H1 (cell line): ENCODE measurements around the gene OIP5. TPM values are rescaled to one million over a fixed set of nuclear protein-coding genes. Genes with fewer than 3 reads are reported as not detected.

ENCODE experiments used
- CTCF ChIA-PET: fragments of 300-600 bp; sonication (Branson Sonifier 250); formaldehyde crosslinking; loops from one replicate; lab custom pipeline; 2021; ENCODE audit not compliant: partially characterized antibody; lab: Charles Lee
- POLR2A ChIA-PET: fragments of 300-600 bp; sonication (Branson Sonifier 250); formaldehyde crosslinking; loops from one replicate; lab custom pipeline; 2021; ENCODE audit warnings: inconsistent platforms; ENCODE audit not compliant: partially characterized antibody; lab: Charles Lee
- DNase-seq, 2 experiments: peaks; one replicate each; pipeline versions ENCODE4 v3.0.0 to v3.0.0-alpha.2; 2010 to 2022; ENCODE audit warnings: low spot score in 2 of 2, low read depth in 1 of 2, mixed read lengths in 1 of 2
- FAIRE-seq: peaks from 2 replicates; lab custom pipeline; 2011; peaks lifted over from hg19 to GRCh38; lab: Jason Lieb, UNC
- H2AFZ ChIP-seq: 2 replicates; pipeline ENCODE4 v1.8.1; 2012; ENCODE audit warnings: low read length, inconsistent platforms
- H2AK5ac ChIP-seq: 2 replicates; pipeline ENCODE4 v1.6.1; 2013; ENCODE audit warnings: low read depth, low read length
- H2BK120ac ChIP-seq: replicated peaks from 2 replicates; pipeline ENCODE3; 2013; ENCODE audit warnings: low read depth, low read length, inconsistent platforms
- H2BK12ac ChIP-seq: 2 replicates; pipeline ENCODE4 v1.6.1; 2013; ENCODE audit warnings: low read depth, low read length
- H2BK15ac ChIP-seq: 2 replicates; pipeline ENCODE4 v1.6.1; 2013; ENCODE audit warnings: low read length
- H2BK20ac ChIP-seq: 2 replicates; pipeline ENCODE4 v1.6.1; 2013; ENCODE audit warnings: low read length
- H2BK5ac ChIP-seq: 2 replicates; pipeline ENCODE4 v1.6.1; 2013; ENCODE audit warnings: low read depth, low read length
- H3K14ac ChIP-seq: 2 replicates; pipeline ENCODE4 v1.6.1; 2013; ENCODE audit warnings: inconsistent platforms; ENCODE audit not compliant: insufficient read length
- H3K18ac ChIP-seq: 2 replicates; pipeline ENCODE4 v1.6.1; 2013; ENCODE audit warnings: low read length; ENCODE audit errors: extremely low read depth
- H3K23ac ChIP-seq: 2 replicates; pipeline ENCODE4 v1.6.1; 2013; ENCODE audit warnings: inconsistent platforms; ENCODE audit not compliant: insufficient read length
- H3K23me2 ChIP-seq: 2 replicates; pipeline ENCODE4 v1.6.1; 2013; ENCODE audit warnings: low read depth, low read length
- H3K27ac ChIP-seq: 2 replicates; pipeline ENCODE4 v1.6.1; 2011; ENCODE audit warnings: low read depth, low read length, inconsistent platforms
- H3K27me3 ChIP-seq, 4 experiments: replicated peaks in 1 of 4; 1 replicate in 1 of 4; 2 replicates in 3 of 4; pipeline versions ENCODE4 v1.6.1 to v1.8.1; 2011 to 2013; ENCODE audit warnings: low read length in 3 of 4, mild to moderate bottlenecking in 3 of 4, inconsistent platforms in 2 of 4, mixed read lengths in 2 of 4, moderate library complexity in 1 of 4; ENCODE audit not compliant: control insufficient read depth in 3 of 4, insufficient read depth in 3 of 4; ENCODE audit errors: extremely low read depth in 1 of 4
- H3K36me3 ChIP-seq, 4 experiments: 2 replicates each; pipeline versions ENCODE4 v1.6.1 to v1.8.1; 2011 to 2013; ENCODE audit warnings: mild to moderate bottlenecking in 4 of 4, low read length in 3 of 4, moderate library complexity in 2 of 4, control low read depth in 1 of 4, inconsistent platforms in 1 of 4; ENCODE audit not compliant: insufficient read depth in 4 of 4, control insufficient read depth in 2 of 4
- H3K4ac ChIP-seq: replicated peaks from 2 replicates; pipeline ENCODE3; 2013; ENCODE audit warnings: low read length, low read depth, mixed read lengths, inconsistent platforms; ENCODE audit not compliant: insufficient read length
- H3K4me1 ChIP-seq, 4 experiments: replicated peaks in 1 of 4; 1 replicate in 1 of 4; 2 replicates in 3 of 4; pipeline versions ENCODE4 v1.6.1 to v1.8.1; 2011 to 2013; ENCODE audit warnings: low read length in 3 of 4, inconsistent platforms in 2 of 4, mixed read lengths in 1 of 4; ENCODE audit not compliant: insufficient read depth in 4 of 4, control insufficient read depth in 3 of 4
- H3K4me2 ChIP-seq, 2 experiments: 2 replicates each; pipeline versions ENCODE4 v1.6.1 to v1.8.1; 2011 to 2013; ENCODE audit warnings: low read depth in 2 of 2, low read length in 2 of 2, control low read depth in 1 of 2, inconsistent platforms in 1 of 2, mild to moderate bottlenecking in 1 of 2; ENCODE audit not compliant: insufficient read depth in 1 of 2
- H3K4me3 ChIP-seq, 4 experiments: fragments of 200-600, 300-600 bp in 1 of 4; sonication (generic), shearing (Covaris generic), sonication (Bioruptor Twin) in 1 of 4; 2 replicates each; pipeline versions ENCODE4 v1.5.1 to v1.8.1; 2011 to 2016; ENCODE audit warnings: low read length in 4 of 4, low read depth in 3 of 4, control low read depth in 2 of 4, inconsistent platforms in 2 of 4, mild to moderate bottlenecking in 2 of 4, mixed read lengths in 1 of 4, moderate library complexity in 1 of 4; ENCODE audit not compliant: insufficient read depth in 2 of 4; ENCODE audit errors: extremely low read depth in 1 of 4
- H3K56ac ChIP-seq: replicated peaks from 2 replicates; pipeline ENCODE3; 2013; ENCODE audit warnings: low read depth, mild to moderate bottlenecking, mixed read lengths, low read length, inconsistent platforms; ENCODE audit not compliant: insufficient read length
- H3K79me1 ChIP-seq: 2 replicates; pipeline ENCODE4 v1.6.1; 2013; ENCODE audit warnings: low read depth, low read length, control low read depth
- H3K79me2 ChIP-seq, 2 experiments: 2 replicates each; pipeline versions ENCODE4 v1.6.1 to v1.8.1; 2012 to 2013; ENCODE audit warnings: low read length in 2 of 2, mild to moderate bottlenecking in 2 of 2, inconsistent platforms in 1 of 2; ENCODE audit not compliant: insufficient read depth in 2 of 2, control insufficient read depth in 1 of 2
- H3K9ac ChIP-seq, 4 experiments: replicated peaks in 1 of 4; 1 replicate in 1 of 4; 2 replicates in 3 of 4; pipeline versions ENCODE4 v1.6.1 to v1.8.1; 2011 to 2013; ENCODE audit warnings: low read depth in 3 of 4, low read length in 3 of 4, control low read depth in 2 of 4, mild to moderate bottlenecking in 2 of 4, moderate library complexity in 2 of 4, inconsistent platforms in 1 of 4; ENCODE audit errors: extremely low read depth in 1 of 4
- H3K9me3 ChIP-seq, 2 experiments: 2 replicates each; pipeline versions ENCODE4 v1.6.1 to v1.8.1; 2012 to 2013; ENCODE audit warnings: mild to moderate bottlenecking in 2 of 2, moderate library complexity in 2 of 2, control low read depth in 1 of 2, inconsistent platforms in 1 of 2, low read depth in 1 of 2, low read length in 1 of 2, mixed read lengths in 1 of 2; ENCODE audit not compliant: insufficient read depth in 2 of 2
- H4K20me1 ChIP-seq, 2 experiments: replicated peaks in 1 of 2; 2 replicates each; pipeline versions ENCODE3 to v1.8.1; 2011 to 2013; ENCODE audit warnings: inconsistent platforms in 2 of 2, low read length in 2 of 2, mild to moderate bottlenecking in 1 of 2; ENCODE audit not compliant: insufficient read depth in 2 of 2, control insufficient read depth in 1 of 2
- H4K5ac ChIP-seq: 2 replicates; pipeline ENCODE4 v1.6.1; 2013; ENCODE audit warnings: low read length, low read depth, mixed read lengths, inconsistent platforms; ENCODE audit not compliant: insufficient read length
- H4K8ac ChIP-seq: 2 replicates; pipeline ENCODE4 v1.8.0; 2013; ENCODE audit warnings: mild to moderate bottlenecking, moderate library complexity, low read length, inconsistent platforms; ENCODE audit not compliant: insufficient read depth; ENCODE audit errors: extremely low read depth
- H4K91ac ChIP-seq: replicated peaks from 2 replicates; pipeline ENCODE3; 2013; ENCODE audit warnings: low read length, mixed read lengths, inconsistent platforms; ENCODE audit not compliant: insufficient read length
- KDM4A ChIP-seq: IDR thresholded peaks from one replicate; pipeline ENCODE4 v1.7.1; 2012; ENCODE audit warnings: low read depth, mild to moderate bottlenecking, moderate library complexity, low read length, inconsistent platforms; ENCODE audit not compliant: severe bottlenecking
- RXRA ChIP-seq: IDR thresholded peaks from 2 replicates; pipeline ENCODE4 v1.6.1; 2011; ENCODE audit warnings: low read depth, mild to moderate bottlenecking, low read length, moderate library complexity; ENCODE audit not compliant: insufficient read depth
- YY1 ChIP-seq: IDR thresholded peaks from 2 replicates; pipeline ENCODE4 v1.6.1; 2011; ENCODE audit warnings: low read depth, mild to moderate bottlenecking, low read length
- WGBS, 2 experiments: shearing (Covaris generic) in 1 of 2; methylation state at CpG; one replicate each; pipeline versions ENCODE4 v1.1.6 to v1.1.7; 2013 to 2015; ENCODE audit warnings: low lambda C conversion rate in 2 of 2, mixed read lengths in 2 of 2, inconsistent platforms in 1 of 2, low coverage in 1 of 2, missing lambda C conversion rate in 1 of 2; ENCODE audit not compliant: insufficient replicate concordance in 2 of 2, insufficient coverage in 1 of 2, insufficient read length in 1 of 2; ENCODE audit errors: extremely low coverage in 1 of 2, missing lambda C conversion rate in 1 of 2; 5-methylcytosine and 5-hydroxymethylcytosine counted together
- polyA plus RNA-seq, 7 experiments: library from polyadenylated mRNA; depleted of rRNA in 3 of 7; stranded (reverse) in 5 of 7; unstranded in 2 of 7; fragments of >200 nt in 5 of 7; fragments of 200-250 nt in 2 of 7; gene quantifications; 1 replicate in 5 of 7; 2 replicates in 1 of 7; 4 replicates in 1 of 7; pipeline versions ENCODE4 v1.2.1 to v1.2.3, GENCODE V29; 2011 to 2013; ENCODE audit warnings: missing spikeins in 2 of 7, mixed read lengths in 2 of 7
- total RNA-seq: library from RNA; stranded (reverse); fragmentation: NEBNext Ultra II Directional; extraction: Animal tissue kit (Norgen Biotek cat#: 25700); gene quantifications from 2 replicates; pipeline ENCODE4 v1.2.1, GENCODE V29; 2021

OIP5 gene
- total and polyA plus RNA-seq, 2 of the 8 experiments (the other 6 are each of a cell fraction or from before 2014, with no cell fraction given): 34.8 to 44.5 TPM

DNA sequence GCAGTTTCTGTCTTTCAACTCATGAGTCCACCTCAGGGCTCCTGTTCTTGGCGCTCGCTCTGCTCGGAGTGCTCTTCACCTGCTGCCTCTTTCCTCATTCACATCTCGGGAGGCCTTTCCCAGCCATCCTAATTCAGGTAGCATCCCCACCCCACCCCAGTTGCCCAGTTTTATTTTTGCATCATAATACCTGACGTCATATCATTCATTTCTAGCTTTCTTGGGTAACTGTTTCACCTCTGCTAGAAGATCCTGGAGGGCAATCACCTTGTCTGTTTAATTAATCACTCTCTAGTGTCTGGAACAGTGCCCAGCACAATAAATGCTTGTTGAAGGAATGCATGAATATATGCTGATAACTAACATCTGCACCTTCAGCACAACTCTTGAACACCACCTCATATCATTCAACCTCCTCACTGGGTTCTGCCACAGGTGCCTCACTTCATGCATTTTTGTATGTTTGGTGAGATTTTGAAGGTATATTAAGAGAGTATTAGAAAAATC, 7.9 kb upstream of the OIP5 start:
- Histone ChIP-seq H3K56ac (no peak overlapping the region), H3K4me2 (no peak overlapping the region), H3K79me1 (peaks cover 14% of the 10 kb centered on the region), H3K27ac (no peak overlapping the region), H3K9ac (no peak overlapping the region), H3K4ac (no peak overlapping the region), H3K79me2 (peaks cover 13 to 59% of the 10 kb centered on the region in 2 experiments), H4K91ac (no peak overlapping the region), H3K14ac (no peak overlapping the region), H2BK120ac (no peak overlapping the region), H4K5ac (no peak overlapping the region), H2AK5ac (no peak overlapping the region), H3K23me2 (no peaks in the 10 kb centered on the region), H2BK12ac (no peak overlapping the region), H3K4me3 (no peak overlapping the region), H2BK20ac (no peak overlapping the region), H4K20me1 (peaks cover 8 to 10% of the 10 kb centered on the region in 2 experiments), H4K8ac (no peak overlapping the region; the same call in 1 of the 2 replicates), H3K36me3 (peaks cover 21 to 53% (median 42%) of the 10 kb centered on the region in 4 experiments), H2AFZ (no peak overlapping the region), H3K27me3 (no peaks in the 10 kb centered on the region), H3K18ac (no peak overlapping the region), H3K9me3 (no peaks in the 10 kb centered on the region), H3K23ac (no peak overlapping the region), H2BK15ac (no peak overlapping the region), H3K4me1 (no peaks in the 10 kb centered on the region), H2BK5ac (no peak overlapping the region)
- POLR2A ChIA-PET: interaction anchor here (1.2 kb wide), 1 partner anchor 12 kb away, joined by 4 read pairs; no protein-coding TSS in a partner anchor
- FAIRE-seq (no peak), DNase-seq (no peak)
- CTCF ChIA-PET: interaction anchor here (1.2 kb wide), 1 partner anchor 10 kb away, joined by 3 read pairs; no protein-coding TSS in a partner anchor
- 90% methylated on average over 5 of the region's 5 CpGs; no CpG with 5 or more reads in 1 of the 2 experiments for WGBS, 2 experiments
- TF ChIP-seq YY1 (no peak), KDM4A (no peak), RXRA (no peak)
